ENCODE measurements around the gene RHBDL1.

Gene RHBDL1

GRCh38 chr16:659618-660017 is 15.9 kb upstream of the RHBDL1 start:
- H3K4me3 ChIP-seq (ENCODE audit: low read length), result no peak overlapping the region
- no peak for TF ChIP-seq CTCF (conservative IDR thresholded peaks at IDR 0.05; ENCODE audit: low read depth, low read length)
- no peak for DNase-seq (ENCODE audit: low read depth)

DNA sequence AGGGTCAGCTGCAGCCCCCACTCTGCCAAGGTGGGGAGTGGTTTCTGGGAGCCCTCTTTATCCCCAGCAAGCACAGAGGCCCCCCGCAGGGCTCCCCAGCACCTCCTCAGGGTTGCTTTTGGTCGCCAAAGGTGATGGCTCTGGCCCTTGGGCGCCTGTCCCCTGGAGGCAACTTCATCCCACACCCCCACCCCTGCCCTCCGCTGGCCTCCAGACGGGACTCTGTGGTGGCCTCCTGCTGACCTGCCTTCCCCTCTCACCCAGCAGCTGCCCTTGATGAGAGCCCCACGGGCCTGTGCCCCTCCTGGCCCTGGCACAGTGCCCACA is 15.4 kb upstream of the RHBDL1 start:
- DNase-seq (ENCODE audit: low read depth), result no peak
- TF ChIP-seq CTCF (conservative IDR thresholded peaks at IDR 0.05; ENCODE audit: low read depth, low read length), result no peak
- no peak overlapping the region for H3K4me3 ChIP-seq (ENCODE audit: low read length)

DNA sequence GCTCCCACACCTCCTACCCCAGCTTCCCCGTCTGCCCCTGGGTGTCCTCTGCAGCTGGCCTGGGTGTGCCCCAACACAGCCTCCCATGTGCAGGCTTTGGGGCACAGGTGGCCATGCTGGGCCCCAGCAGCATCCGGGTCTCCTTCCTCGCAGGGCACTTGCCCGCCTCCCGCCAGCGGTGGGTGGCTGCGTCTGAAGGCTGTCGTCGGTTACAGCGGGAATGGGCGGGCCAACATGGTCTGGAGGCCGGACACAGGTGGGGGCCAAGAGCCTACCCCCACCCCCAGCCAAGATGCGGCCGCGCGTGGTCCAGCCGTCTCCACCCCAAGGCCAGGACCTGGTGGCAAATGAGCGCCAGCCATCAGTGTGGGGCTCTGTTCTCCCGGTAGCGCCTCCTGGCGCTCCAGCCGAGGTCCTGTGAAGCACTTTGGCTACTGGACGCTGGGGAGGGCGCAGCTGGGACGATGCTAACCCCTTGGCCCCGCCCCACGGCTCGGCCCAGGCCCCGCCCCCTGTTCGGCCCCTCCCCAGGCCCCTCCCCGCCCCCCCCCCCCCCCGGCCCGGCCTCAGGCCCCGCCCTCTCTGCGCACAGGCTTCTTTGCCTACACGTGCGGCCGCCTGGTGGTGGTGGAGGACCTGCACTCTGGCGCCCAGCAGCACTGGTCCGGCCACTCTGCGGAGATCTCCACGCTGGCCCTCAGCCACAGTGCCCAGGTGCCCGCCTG is 14.8 kb upstream of the RHBDL1 start:
- H3K4me3 ChIP-seq (ENCODE audit: low read length), result no peak overlapping the region
- DNase-seq (ENCODE audit: low read depth), result no peak
- peak; percentile 65 for TF ChIP-seq CTCF (conservative IDR thresholded peaks at IDR 0.05; ENCODE audit: low read depth, low read length)

DNA sequence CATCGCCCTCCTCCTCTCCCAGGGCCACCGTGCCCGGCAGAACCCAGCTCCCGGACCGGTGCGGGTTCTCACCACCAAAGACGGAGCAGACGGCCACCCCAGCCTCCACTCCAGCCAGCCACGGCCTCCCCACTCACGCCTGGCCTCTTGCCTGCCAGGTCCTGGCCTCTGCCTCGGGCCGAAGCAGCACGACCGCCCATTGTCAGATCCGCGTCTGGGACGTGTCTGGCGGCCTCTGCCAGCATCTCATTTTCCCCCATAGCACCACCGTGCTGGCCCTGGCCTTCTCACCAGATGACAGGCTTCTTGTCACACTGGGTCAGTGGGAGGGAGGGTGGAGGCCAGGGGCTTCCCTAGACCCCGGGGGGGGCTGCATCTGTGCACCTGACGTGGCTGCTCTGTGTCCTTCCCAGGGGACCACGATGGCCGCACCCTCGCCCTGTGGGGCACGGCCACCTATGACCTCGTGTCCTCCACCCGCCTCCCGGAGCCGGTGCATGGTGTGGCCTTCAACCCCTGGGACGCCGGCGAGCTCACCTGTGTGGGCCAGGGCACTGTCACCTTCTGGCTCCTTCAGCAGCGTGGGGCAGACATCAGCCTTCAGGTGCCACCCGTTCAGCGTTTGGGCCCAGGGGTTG is 14.2 kb upstream of the RHBDL1 start:
- TF ChIP-seq CTCF (conservative IDR thresholded peaks at IDR 0.05; ENCODE audit: low read depth, low read length), result no peak
- DNase-seq (ENCODE audit: low read depth), result no peak
- no peak overlapping the region for H3K4me3 ChIP-seq (ENCODE audit: low read length)

DNA sequence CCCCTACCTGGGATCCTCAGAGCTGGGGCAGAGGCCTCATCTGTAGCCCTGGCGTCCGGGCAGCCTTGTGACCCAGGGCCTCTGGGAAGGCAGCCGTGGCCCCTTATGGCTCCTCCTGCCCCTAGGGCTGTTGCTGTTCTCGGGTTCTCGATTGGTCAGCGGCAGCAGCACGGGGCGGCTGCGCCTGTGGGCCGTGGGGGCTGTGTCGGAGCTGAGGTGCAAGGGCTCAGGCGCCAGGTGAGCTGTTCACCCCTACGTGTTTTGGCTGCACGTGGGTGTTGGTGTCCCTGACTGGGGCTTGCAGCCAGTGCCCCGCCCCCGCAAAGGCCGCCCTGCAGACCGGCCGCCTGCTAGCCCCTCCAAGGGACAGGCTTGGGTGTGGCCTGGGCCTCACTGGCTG is 13.4 kb upstream of the RHBDL1 start:
- no peak for TF ChIP-seq CTCF (conservative IDR thresholded peaks at IDR 0.05; ENCODE audit: low read depth, low read length)
- H3K4me3 ChIP-seq (ENCODE audit: low read length), result no peak overlapping the region
- no peak for DNase-seq (ENCODE audit: low read depth)

GRCh38 chr16:662597-662996 is 12.9 kb upstream of the RHBDL1 start:
- no peak for TF ChIP-seq CTCF (conservative IDR thresholded peaks at IDR 0.05; ENCODE audit: low read depth, low read length)
- no peak for DNase-seq (ENCODE audit: low read depth)
- no peak overlapping the region for H3K4me3 ChIP-seq (ENCODE audit: low read length)

GRCh38 chr16:666572-666971 is 8.9 kb upstream of the RHBDL1 start:
- no peak for TF ChIP-seq CTCF (conservative IDR thresholded peaks at IDR 0.05; ENCODE audit: low read depth, low read length)
- H3K4me3 ChIP-seq (ENCODE audit: low read length), result no peak overlapping the region
- DNase-seq (ENCODE audit: low read depth), result no peak
